LNCAP (cell line): ENCODE results near the gene P2RY8.

ENCODE experiments used
- CTCF ChIP-seq: fragments of 450-650 bp; IDR thresholded peaks from 2 replicates; pipeline ENCODE4 v1.5.1; 2017; ENCODE audit warnings: mild to moderate bottlenecking

P2RY8 gene

GRCh38 chrX:1443496-1444075 is 93.4 kb downstream of the P2RY8 start:
- TF ChIP-seq CTCF = no peak

GRCh38 chrX:1442724-1443367 is 94.1 kb downstream of the P2RY8 start:
- TF ChIP-seq CTCF = no peak

- TF ChIP-seq CTCF = no peak
Observed at GRCh38 chrX:1442016-1442665, 94.8 kb downstream of the P2RY8 start.

GRCh38 chrX:1440506-1440905 is 96.5 kb downstream of the P2RY8 start:
- no peak for TF ChIP-seq CTCF

- TF ChIP-seq CTCF = no peak
Observed at GRCh38 chrX:1435241-1435895, 101.6 kb downstream of the P2RY8 start.

GRCh38 chrX:1434871-1435240 is 102.1 kb downstream of the P2RY8 start:
- no peak for TF ChIP-seq CTCF

GRCh38 chrX:1433646-1434357 is 103.2 kb downstream of the P2RY8 start:
- no peak for TF ChIP-seq CTCF
